GM20431 (cell line): ENCODE results near the gene RCAN1.

ENCODE experiments used
- in situ Hi-C: fragments of 300-500 bp; cut with MseI, MboI; formaldehyde crosslinking; loops from one replicate; pipeline ENCODE4 v1.15.0; 2020; ENCODE audit warnings: low sequenced_read_pairs; ENCODE audit not compliant: unreplicated experiment

Gene RCAN1

GRCh38 chr21:34614628-34615486, at the start of gene RCAN1:
Gene RCAN1, minus strand, starts transcription at chr21:34615113. Its CDS starts 102 bp downstream, at chr21:34615011.
- in situ Hi-C loops, result no loop called here

DNA sequence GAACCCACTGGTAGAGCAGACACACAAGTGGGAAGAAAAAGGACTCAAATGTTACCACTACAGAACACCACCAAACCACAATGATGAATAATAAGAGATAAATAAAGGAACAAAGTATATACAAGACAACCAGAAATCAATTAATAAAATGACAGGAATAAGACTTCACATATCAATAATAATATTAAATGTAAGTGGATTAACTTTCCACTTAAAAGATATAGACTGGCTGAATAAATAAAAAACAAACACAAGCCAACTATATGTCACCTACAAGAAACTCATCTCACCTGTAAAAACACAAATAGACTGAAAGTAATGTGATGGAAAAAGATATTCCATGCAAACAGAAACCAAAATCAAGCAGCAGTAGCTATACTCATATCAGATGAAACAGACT, 46.9 kb upstream of the RCAN1 start:
- in situ Hi-C loops, result no loop called here

GRCh38 chr21:34653522-34653921, 38.6 kb upstream of the RCAN1 start:
- in situ Hi-C loops, result no loop called here

- in situ Hi-C loops, result no loop called here
Measured at GRCh38 chr21:34651642-34652041, 36.7 kb upstream of the RCAN1 start.

DNA sequence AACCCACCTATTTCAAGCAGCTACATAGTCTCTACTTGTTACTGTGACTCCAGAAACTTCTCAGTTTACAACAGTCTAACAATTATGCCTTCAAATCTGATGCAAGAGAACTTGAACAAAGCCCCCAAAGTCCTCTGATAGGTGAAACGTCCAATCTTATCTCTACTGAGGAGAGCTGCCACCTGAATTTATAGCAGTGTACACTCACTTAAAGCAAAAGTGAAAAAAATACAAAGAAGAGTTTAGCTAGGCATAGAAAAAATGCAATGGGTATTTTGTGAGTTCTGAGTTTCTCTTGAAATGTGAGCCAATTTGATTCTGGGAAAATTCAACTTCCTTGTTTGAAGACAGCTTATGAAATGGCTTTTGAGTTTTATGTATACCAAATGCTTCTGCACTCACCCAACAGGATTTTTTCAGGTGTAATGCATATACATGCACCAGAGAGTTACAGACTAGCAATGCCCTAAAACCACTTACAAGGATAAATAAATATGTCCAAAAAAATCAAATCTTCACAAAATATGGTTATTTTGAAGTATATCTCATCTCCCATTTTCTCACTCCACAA, 36.0 kb upstream of the RCAN1 start:
- in situ Hi-C loops, result no loop called here

DNA sequence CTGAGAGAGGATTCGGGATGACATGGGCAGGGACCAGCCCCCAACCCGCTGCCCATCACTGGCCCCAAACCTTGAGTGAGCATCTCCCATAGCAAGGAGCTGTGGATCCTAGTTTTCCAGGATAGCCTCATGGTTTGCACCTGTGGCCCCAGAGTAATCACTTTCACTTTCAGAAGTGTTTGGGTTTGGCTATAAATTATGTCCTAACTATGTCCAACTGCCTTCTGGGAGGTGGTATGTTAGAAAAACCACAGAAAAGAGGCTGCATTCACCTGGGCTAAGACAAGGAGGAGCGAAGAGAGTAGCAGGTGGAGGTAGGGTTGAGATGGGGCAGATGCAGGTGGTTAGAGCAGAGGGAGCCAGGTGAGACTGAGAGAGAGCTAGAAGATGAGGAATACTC, 34.5 kb upstream of the RCAN1 start:
- in situ Hi-C loops, result no loop called here

DNA sequence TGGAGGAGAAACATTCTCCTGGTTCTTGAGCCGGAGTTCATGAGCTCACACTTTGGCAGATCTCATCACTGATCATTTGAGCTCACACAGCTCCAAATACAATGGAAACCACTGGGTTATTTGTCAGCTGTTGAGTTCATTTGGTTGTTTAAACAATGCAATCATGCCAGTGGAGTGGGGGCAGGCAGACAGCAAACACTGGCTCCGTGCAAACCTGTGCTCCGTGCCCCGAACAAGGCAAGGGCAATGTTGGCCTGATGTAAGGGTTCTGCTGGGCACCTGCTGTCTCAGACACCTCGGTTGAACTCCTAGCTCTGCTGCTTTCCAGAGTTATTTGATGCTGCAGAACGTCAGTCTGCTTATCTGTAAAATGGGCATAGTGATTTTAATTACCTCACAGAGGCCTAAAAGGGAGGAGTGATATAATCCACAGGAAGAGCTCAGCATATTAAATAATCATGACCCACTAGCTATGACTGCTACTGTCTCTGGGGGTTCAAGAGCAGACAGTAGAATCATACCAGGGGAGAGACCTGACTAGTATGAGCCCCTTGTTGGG, 33.9 kb upstream of the RCAN1 start:
- in situ Hi-C loops, result no loop called here

GRCh38 chr21:34647555-34647954, 32.6 kb upstream of the RCAN1 start:
- in situ Hi-C loops, result no loop called here

DNA sequence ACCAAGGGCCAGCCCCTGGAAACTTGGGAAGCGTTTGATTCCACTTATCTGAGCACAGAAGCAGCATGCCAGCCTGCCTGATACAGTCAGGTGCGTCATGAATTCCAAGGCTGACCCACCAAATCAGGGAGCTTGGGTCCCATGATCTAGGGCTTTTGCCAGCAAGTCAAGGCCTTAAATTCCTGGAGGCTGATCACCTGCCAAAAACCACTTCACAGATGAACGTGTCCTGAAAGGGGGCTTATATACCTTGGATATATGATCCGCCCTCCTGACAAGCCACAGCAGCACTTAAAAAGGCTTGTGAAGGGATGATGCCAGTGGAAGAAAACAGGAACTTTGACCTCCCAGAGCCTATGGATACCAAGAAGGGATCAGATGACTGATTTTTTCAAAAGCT, 29.9 kb upstream of the RCAN1 start:
- in situ Hi-C loops, result no loop called here

- in situ Hi-C loops, result no loop called here
Measured at GRCh38 chr21:34642211-34643075, 27.5 kb upstream of the RCAN1 start.

GRCh38 chr21:34640858-34641257, 25.9 kb upstream of the RCAN1 start:
- in situ Hi-C loops, result no loop called here

DNA sequence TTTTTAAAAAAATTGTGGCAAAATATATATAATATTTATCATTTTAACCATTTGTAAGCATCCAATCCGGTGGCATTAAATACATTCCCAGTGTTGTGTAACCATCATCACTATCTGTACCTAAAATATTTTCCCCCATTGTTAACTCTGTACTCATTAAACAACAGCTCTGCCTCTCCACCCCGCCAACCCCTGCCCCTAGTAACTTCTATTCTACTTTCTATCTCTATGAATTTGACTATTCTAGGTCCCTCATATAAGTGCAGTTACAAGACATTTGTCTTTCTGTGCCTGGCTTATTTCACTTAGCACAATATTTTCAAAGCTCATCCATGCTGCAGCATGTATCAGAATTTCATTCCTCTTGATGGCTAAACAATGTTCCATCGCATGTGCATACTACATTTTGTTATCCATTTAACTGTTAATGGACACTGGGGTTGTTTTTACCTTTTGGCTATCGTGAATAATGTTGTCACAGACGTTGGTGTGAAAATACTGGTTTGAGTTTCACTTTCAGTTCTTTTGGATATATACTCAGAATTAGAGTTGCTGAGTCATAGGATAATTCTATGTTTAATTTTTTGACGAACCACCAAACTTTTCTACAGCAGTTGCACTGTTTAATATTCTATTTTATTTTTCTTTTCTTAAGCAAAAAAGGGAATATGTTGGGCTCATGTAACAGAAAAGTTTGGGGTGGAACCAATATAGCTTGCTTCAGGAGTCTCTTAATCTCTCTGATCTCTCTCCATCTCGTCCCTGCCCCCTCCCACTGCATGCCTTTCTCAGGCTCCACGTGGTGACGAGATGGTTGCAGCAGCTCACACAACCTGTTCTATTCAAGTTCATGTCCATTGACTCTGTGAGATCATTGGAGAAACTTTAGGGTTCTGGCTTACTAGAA, 25.2 kb upstream of the RCAN1 start:
- in situ Hi-C loops, result no loop called here

DNA sequence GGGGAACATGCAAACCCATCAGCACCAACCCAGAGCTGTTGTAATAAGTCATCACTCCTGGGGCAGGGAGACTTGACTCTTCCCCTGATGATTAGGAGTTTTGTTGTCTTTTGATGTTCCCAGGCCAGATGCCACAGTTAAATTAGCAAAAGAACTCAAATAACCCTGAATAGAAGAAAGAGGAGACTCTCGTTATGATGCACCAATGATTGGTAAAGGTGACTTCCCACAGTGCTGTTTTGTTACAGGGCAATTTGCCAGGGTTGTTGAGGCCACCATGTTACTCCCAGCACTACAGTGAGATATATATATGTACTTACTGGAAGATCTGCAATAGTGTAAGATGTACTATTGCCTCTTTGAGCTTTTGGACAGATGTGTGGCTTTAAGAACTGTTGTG, 24.3 kb upstream of the RCAN1 start:
- in situ Hi-C loops, result no loop called here

DNA sequence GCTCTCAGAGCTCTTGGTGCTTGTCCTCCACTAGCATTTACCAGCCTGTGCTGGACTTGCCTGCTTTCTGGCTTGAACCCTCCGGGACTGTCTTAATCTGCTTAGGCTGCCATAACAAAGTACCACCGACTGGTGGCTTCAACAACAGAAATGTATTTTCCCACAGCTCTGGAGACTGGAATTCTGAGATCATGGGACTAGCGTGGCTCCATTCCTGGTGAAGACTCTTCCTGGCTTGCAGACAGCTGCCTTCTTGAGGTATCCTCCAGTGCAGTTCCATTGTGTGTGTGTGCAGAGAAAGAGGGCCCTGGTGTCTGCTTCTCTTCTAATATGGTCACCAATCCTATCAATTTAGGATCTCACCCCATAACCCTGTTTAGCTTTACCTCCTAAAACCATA, 22.0 kb upstream of the RCAN1 start:
- in situ Hi-C loops, result no loop called here

DNA sequence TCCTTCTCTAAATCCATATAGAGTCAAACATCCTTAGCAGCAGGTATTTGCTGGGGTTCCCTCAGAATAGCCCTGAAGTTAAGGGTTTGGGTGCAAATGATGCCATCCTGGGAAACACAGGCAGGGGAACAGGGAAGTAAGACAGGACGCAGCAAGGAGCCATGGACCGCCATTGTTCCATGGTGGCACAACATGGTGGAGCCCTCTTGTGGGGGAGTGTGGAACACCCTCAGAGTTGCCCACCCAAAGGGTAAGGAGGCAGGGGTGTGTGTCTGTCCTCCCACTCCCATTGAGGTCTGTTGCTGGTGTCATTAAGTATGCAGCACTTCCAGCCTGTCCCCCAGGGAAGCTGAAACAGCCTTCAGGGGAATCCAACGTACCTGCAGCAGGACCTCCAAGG, 20.4 kb upstream of the RCAN1 start:
- in situ Hi-C loops, result no loop called here

- in situ Hi-C loops, result no loop called here
Measured at GRCh38 chr21:34632498-34632897, 17.6 kb upstream of the RCAN1 start.

- in situ Hi-C loops, result no loop called here
Measured at GRCh38 chr21:34630536-34631143, 15.7 kb upstream of the RCAN1 start.

GRCh38 chr21:34626131-34626530, 11.2 kb upstream of the RCAN1 start:
- in situ Hi-C loops, result no loop called here

- in situ Hi-C loops, result no loop called here
Measured at GRCh38 chr21:34625030-34625593, 10.2 kb upstream of the RCAN1 start.
